HepG2 (cell line): ENCODE measurements around the gene TRAP1. TPM values are rescaled to one million over a fixed set of nuclear protein-coding genes. Genes with fewer than 3 reads are reported as not detected.
A peak's percentile ranks its signal among the peaks of the same experiment; 100 is the strongest.

ENCODE experiments used
- ATAD3A ChIP-seq: sonication (generic); formaldehyde crosslinking; IDR thresholded peaks from 2 replicates; pipeline ENCODE4 v1.4.0; 2020; ENCODE audit warnings: missing genetic modification reagents
- BCLAF1 ChIP-seq: fragments of 450-650 bp; IDR thresholded peaks from 2 replicates; pipeline ENCODE4 v1.6.1; 2017; ENCODE audit warnings: mild to moderate bottlenecking
- CHD2 ChIP-seq: IDR thresholded peaks from 2 replicates; pipeline ENCODE4 v1.6.1; 2011; ENCODE audit warnings: low read depth, low read length, improper control_type of control experiment
- CREB3 ChIP-seq: sonication (generic); formaldehyde crosslinking; IDR thresholded peaks from 2 replicates; pipeline ENCODE4 v1.5.0; 2020; ENCODE audit warnings: missing genetic modification reagents
- ESRRA ChIP-seq: sonication (generic); formaldehyde crosslinking; IDR thresholded peaks from 2 replicates; pipeline ENCODE4 v1.5.1; 2020; ENCODE audit warnings: mild to moderate bottlenecking, low read depth, missing genetic modification reagents
- HHEX ChIP-seq: IDR thresholded peaks from 2 replicates; pipeline ENCODE4 v1.6.1; 2016; ENCODE audit warnings: control low read depth
- HMGXB3 ChIP-seq: sonication (generic); formaldehyde crosslinking; IDR thresholded peaks from 2 replicates; pipeline ENCODE4 v1.4.0; 2020; ENCODE audit warnings: missing genetic modification reagents, borderline replicate concordance
- NR2C2 ChIP-seq: sonication (generic); formaldehyde crosslinking; IDR thresholded peaks from 2 replicates; pipeline ENCODE4 v1.4.0; 2020; ENCODE audit warnings: missing genetic modification reagents, mild to moderate bottlenecking, moderate library complexity, borderline replicate concordance
- PAXIP1 ChIP-seq: sonication (generic); formaldehyde crosslinking; conservative IDR thresholded peaks from 2 replicates; pipeline ENCODE4 v1.4.0; 2020; ENCODE audit warnings: mild to moderate bottlenecking, missing genetic modification reagents, moderate library complexity
- RFX5 ChIP-seq: IDR thresholded peaks from 2 replicates; pipeline ENCODE4 v1.6.1; 2011; ENCODE audit warnings: low read depth, low read length, improper control_type of control experiment
- ZBTB33 ChIP-seq: sonication (generic); formaldehyde crosslinking; IDR thresholded peaks from 2 replicates; pipeline ENCODE4 v1.4.0; 2020; ENCODE audit warnings: missing genetic modification reagents
- ZNF136 ChIP-seq: sonication (generic); formaldehyde crosslinking; IDR thresholded peaks from 2 replicates; pipeline ENCODE4 v1.8.1; 2022; ENCODE audit warnings: low read depth, mild to moderate bottlenecking, moderate library complexity, missing genetic modification reagents
- ZNF296 ChIP-seq: sonication (generic); formaldehyde crosslinking; conservative IDR thresholded peaks from 2 replicates; pipeline ENCODE4 v1.5.0; 2020; ENCODE audit warnings: mild to moderate bottlenecking, missing genetic modification reagents
- ZNF557 ChIP-seq: sonication (generic); formaldehyde crosslinking; IDR thresholded peaks from 2 replicates; pipeline ENCODE4 v1.4.0; 2020; ENCODE audit warnings: missing genetic modification reagents
- ZNF703 ChIP-seq: sonication (generic); formaldehyde crosslinking; IDR thresholded peaks from 2 replicates; pipeline ENCODE4 v1.5.1; 2020; ENCODE audit warnings: missing genetic modification reagents, mild to moderate bottlenecking, moderate library complexity, borderline replicate concordance
- polyA plus RNA-seq, 8 experiments: library from polyadenylated mRNA; depleted of rRNA in 3 of 8; stranded (reverse) in 7 of 8; unstranded in 1 of 8; fragments of >200 nt; fragmentation: Illumina TruSeq in 4 of 8; extraction: Trizol in 4 of 8; gene quantifications; 2 replicates each; pipeline versions ENCODE4 v1.2.1 to v1.2.3, GENCODE V29; 2011 to 2016; ENCODE audit warnings: low read depth in 4 of 8, missing spikeins in 1 of 8, mixed read lengths in 1 of 8; ENCODE audit not compliant: insufficient read depth in 1 of 8
- total RNA-seq, 5 experiments: library from RNA; depleted of rRNA; stranded (reverse); fragments of >200 nt; fragmentation: Illumina TruSeq; extraction: Trizol; gene quantifications; 2 replicates each; pipeline ENCODE4 v1.2.3, GENCODE V29; 2016; ENCODE audit warnings: low read depth in 1 of 5

Gene TRAP1
- total and polyA plus RNA-seq, 2 of the 13 experiments (the other 11 are each of a cell fraction or from before 2014, with no cell fraction given), result 127 to 240 TPM

GRCh38 chr16:3654249-3654991 lies 62.9 kb downstream of the TRAP1 start, which contains the start of gene DNASE1 (continued):
- TF ChIP-seq PAXIP1 (CRISPR knock-in tag), result peak; percentile 61
- no peak for TF ChIP-seq HHEX (CRISPR knock-in tag)
- no peak for TF ChIP-seq ZNF557 (CRISPR knock-in tag)
- TF ChIP-seq ZBTB33 (CRISPR knock-in tag), result peak; percentile 85
- 0 out of 2 replicates have a peak, but pooled peaks have one; percentile 29 for TF ChIP-seq HMGXB3
- TF ChIP-seq ATAD3A (CRISPR knock-in tag), result no peak
- no peak for TF ChIP-seq CHD2
- no peak for TF ChIP-seq ZNF136 (CRISPR knock-in tag)
- TF ChIP-seq ZNF703 (CRISPR knock-in tag), result no peak
- no peak for TF ChIP-seq ZNF296 (CRISPR knock-in tag)
- TF ChIP-seq CREB3 (CRISPR knock-in tag), result no peak
- TF ChIP-seq NR2C2 (CRISPR knock-in tag), result no peak
- peak; percentile 98 for TF ChIP-seq ESRRA
- TF ChIP-seq BCLAF1, result no peak
- no peak for TF ChIP-seq RFX5
